Mucosa of descending colon (tissue), 3 donors: ENCODE results near the gene SMYD4. TPM values are rescaled to one million over a fixed set of nuclear protein-coding genes. Genes with fewer than 3 reads are reported as not detected.
"Not testable (repeated sequence)": the region's sequence is repeated elsewhere in the genome, so short reads cannot be mapped to it uniquely, and the experiment has no call there.

Experiments used
- ATAC-seq: fragments of 200-7000 bp; cut with Tn5 transposase; one replicate; pipeline ENCODE4 v1.9.1; 2020; ENCODE audit warnings: mild to moderate bottlenecking, moderate library complexity
- DNase-seq, 3 donors: peaks; one replicate each; pipeline ENCODE4 v3.0.0-alpha.2; 2020
- H3K36me3 ChIP-seq: fragments of 200-600 bp; one replicate; pipeline ENCODE4 v1.8.0; 2021; ENCODE audit warnings: low read depth, mild to moderate bottlenecking
- H3K4me1 ChIP-seq: fragments of 200-600 bp; one replicate; pipeline ENCODE4 v1.8.0; 2021; ENCODE audit warnings: low read depth, mild to moderate bottlenecking
- H3K4me3 ChIP-seq: fragments of 200-600 bp; one replicate; pipeline ENCODE4 v1.8.0; 2021; ENCODE audit warnings: mild to moderate bottlenecking
- H3K9me3 ChIP-seq: fragments of 200-600 bp; one replicate; pipeline ENCODE4 v1.8.0; 2021; ENCODE audit warnings: mild to moderate bottlenecking
- intact Hi-C, 2 donors: fragments of 100-400 bp; cut with DNase I in 1 of 2; cut with micrococcal nuclease in 1 of 2; formaldehyde crosslinking; loops; one replicate each; pipeline versions ENCODE4 v1.11.0 to v1.11.1; 2022; cut with DNase I, micrococcal nuclease
- total RNA-seq, 3 donors: library from RNA; stranded (reverse); fragmentation: NEBNext Ultra II Directional in 2 of 3; extraction: Animal tissue kit (Norgen Biotek cat#: 25700) in 2 of 3; gene quantifications; one replicate each; pipeline versions ENCODE4 v1.2.1 to v1.2.4, GENCODE V29; 2021 to 2023
- TF ChIP-seq, protein P1 (sequence below): fragments of 200-600 bp; IDR thresholded peaks from one replicate; pipeline ENCODE4 v1.8.0; 2022; ENCODE audit warnings: antibody characterized with exemption, mild to moderate bottlenecking
- donor health status: DM: no; HTN: no; CAD: no; lungs with moderate emphysema.
- donor health status: DM: no; HTN: no; CAD: no.
- donor health status: DM: no; HTN: yes; CAD: no.

SMYD4 gene
- total RNA-seq, 3 donors from 2014 or later = 9.8 to 19.4 (median 10.7) TPM

DNA sequence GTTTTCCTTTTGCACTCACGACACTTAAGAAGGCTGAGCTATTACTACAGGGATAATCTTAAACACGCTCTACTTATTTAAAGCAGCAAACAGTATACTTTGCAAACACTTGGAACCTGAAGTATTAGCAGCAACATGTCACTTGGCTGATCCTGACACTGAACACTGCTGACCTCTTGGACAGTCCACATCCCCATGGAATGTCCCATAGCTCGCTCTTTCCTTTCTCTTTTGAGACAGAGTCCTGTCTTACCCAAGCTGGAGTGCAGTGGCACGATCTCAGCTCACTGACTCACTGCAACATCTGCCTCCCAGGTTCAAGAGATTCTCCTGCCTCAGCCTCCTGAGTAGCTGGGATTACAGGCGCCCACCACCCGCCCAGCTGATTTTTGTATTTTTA, 26.4 kb downstream of the SMYD4 start:
- H3K4me1 ChIP-seq = no peaks in the 10 kb centered on the region
- no peak overlapping the region for H3K4me3 ChIP-seq
- no peaks in the 10 kb centered on the region for H3K9me3 ChIP-seq
- H3K36me3 ChIP-seq = peaks cover 3% of the 10 kb centered on the region
- no peak for DNase-seq
- TF ChIP-seq, protein P1, sequence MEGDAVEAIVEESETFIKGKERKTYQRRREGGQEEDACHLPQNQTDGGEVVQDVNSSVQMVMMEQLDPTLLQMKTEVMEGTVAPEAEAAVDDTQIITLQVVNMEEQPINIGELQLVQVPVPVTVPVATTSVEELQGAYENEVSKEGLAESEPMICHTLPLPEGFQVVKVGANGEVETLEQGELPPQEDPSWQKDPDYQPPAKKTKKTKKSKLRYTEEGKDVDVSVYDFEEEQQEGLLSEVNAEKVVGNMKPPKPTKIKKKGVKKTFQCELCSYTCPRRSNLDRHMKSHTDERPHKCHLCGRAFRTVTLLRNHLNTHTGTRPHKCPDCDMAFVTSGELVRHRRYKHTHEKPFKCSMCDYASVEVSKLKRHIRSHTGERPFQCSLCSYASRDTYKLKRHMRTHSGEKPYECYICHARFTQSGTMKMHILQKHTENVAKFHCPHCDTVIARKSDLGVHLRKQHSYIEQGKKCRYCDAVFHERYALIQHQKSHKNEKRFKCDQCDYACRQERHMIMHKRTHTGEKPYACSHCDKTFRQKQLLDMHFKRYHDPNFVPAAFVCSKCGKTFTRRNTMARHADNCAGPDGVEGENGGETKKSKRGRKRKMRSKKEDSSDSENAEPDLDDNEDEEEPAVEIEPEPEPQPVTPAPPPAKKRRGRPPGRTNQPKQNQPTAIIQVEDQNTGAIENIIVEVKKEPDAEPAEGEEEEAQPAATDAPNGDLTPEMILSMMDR = no peak
- ATAC-seq = no peak
- intact Hi-C loops = no loop called here

DNA sequence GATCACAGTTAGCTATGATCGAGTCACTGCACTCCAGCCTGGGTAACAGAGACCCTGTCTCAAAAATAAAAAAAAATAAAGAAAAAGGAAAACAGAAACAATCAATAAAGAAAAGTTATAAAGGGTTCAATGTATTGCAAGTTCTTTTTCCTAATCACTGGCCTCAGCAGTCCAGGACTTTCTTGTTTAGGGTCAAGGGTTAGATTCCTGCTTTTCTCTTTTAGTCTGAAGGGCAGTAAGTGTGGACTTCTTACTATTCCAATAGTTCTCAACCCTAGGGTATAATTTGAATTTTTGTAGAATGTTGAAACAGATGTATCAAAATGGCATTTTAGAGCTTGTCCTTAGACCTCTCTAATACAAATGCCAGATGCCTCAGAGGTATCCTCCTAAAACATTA, 27.3 kb downstream of the SMYD4 start:
- H3K4me3 ChIP-seq = no peak overlapping the region
- DNase-seq (no peak), ATAC-seq (no peak)
- H3K4me1 ChIP-seq = no peaks in the 10 kb centered on the region
- peaks cover 3% of the 10 kb centered on the region for H3K36me3 ChIP-seq
- intact Hi-C loops = no loop called here
- H3K9me3 ChIP-seq = no peaks in the 10 kb centered on the region
- TF ChIP-seq, protein P1 = no peak

DNA sequence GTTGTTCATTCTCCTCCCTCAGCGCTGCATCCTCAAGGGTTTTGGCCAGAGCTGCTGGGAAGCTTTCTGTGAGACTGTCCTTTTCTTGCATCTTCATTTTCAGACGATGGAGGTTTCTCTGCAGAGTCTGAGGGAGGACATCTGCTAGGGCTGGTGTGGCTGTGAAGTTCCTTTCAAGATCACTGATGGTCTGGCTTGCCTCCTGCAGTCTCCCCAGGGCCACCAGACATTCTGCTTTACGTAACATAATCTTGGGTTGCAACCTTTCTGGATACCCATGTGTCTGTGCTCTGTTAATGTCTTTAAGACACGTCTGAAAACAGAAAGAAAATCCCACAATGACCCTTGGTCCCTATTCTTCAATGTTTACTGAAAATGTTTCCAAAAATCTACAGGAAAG, 29.0 kb downstream of the SMYD4 start:
- DNase-seq = no peak

DNA sequence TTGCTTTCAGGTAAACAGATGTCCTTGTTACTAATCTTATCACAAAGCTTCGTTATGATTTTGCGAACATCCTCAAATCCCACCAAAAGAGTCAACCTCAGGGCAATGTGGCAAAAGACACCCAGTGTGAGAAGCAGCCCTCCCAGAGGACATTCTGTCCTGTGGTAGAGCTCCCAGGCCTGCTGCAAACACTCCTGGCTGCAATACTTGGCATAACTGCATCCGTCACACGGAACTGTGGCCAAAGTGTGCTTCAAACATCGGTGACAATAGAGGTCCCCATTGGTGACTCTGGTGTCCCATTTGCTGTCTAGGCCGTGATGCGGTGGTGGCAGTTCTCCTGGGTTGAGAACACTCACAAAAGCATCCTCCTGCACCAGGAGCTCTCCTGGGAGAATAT, 29.5 kb downstream of the SMYD4 start:
- TF ChIP-seq, protein P1 = no peak
- ATAC-seq (no peak), DNase-seq (no peak)
- H3K4me1 ChIP-seq = no peaks in the 10 kb centered on the region
- intact Hi-C loops = no loop called here
- no peak overlapping the region for H3K4me3 ChIP-seq
- peaks cover 3% of the 10 kb centered on the region for H3K36me3 ChIP-seq
- no peaks in the 10 kb centered on the region for H3K9me3 ChIP-seq

More for the DNA sequence above, 29.0 kb downstream of the SMYD4 start:
- intact Hi-C loops = no loop called here
- Histone ChIP-seq H3K36me3 (peaks cover 3% of the 10 kb centered on the region), H3K4me3 (no peak overlapping the region), H3K9me3 (no peaks in the 10 kb centered on the region), H3K4me1 (no peaks in the 10 kb centered on the region)
- ATAC-seq = no peak
- TF ChIP-seq, protein P1 = no peak

DNA sequence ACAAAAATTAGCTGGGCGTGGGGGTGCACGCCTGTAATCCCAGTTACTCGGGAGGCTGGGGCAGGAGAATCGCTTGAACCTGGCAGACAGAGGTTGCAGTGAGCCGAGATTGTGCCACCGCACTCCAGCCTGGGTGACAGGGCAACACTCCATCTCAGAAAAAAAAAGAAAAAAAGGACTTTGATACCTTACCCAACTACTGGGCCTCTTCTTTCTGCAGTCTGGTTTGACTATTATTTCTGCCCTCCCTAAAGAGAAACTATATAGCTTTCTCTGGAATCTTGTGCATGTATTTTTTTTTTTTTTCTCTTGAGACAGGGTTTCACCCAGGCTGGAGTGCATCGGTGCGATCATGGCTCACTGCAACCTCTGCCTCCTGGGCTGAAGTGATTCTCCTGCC, 31.9 kb downstream of the SMYD4 start:
- ATAC-seq, H3K9me3 ChIP-seq, H3K4me1 ChIP-seq, DNase-seq, H3K36me3 ChIP-seq, H3K4me3 ChIP-seq, intact Hi-C loops: not testable (repeated sequence)

DNA sequence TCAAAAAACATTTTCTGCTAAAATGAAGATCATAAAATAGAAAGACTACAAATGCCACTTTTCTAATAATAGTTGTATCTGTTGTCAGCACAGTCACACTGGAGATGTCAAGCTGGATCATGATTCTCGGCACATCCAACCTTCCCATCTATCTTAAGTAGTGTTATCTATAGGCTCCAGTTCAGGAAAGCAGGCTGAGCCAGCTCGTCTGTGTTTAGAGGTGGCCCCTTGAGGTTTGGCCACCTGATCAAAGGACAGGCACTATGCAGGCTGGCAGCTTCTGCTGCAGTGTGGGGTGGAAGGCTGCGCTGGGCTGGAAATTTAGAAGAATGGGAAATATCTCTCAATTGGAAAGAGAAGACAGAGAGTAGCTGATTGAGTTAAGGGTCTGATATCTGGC, 32.4 kb downstream of the SMYD4 start:
- intact Hi-C loops = no loop called here
- H3K9me3 ChIP-seq = no peaks in the 10 kb centered on the region
- H3K4me1 ChIP-seq = no peaks in the 10 kb centered on the region
- ATAC-seq (no peak), DNase-seq (no peak)
- no peak overlapping the region for H3K4me3 ChIP-seq
- H3K36me3 ChIP-seq = peaks cover 3% of the 10 kb centered on the region
- TF ChIP-seq, protein P1 = no peak
